Measurements from ENCODE around the gene NACC2. TPM values are rescaled to one million over a fixed set of nuclear protein-coding genes. Genes with fewer than 3 reads are reported as not detected.

Gene NACC2
- total and polyA plus RNA-seq, 2 donors (not counting 1 experiment from before 2014, with no cell fraction given), result 12.3 to 18.2 TPM

DNA sequence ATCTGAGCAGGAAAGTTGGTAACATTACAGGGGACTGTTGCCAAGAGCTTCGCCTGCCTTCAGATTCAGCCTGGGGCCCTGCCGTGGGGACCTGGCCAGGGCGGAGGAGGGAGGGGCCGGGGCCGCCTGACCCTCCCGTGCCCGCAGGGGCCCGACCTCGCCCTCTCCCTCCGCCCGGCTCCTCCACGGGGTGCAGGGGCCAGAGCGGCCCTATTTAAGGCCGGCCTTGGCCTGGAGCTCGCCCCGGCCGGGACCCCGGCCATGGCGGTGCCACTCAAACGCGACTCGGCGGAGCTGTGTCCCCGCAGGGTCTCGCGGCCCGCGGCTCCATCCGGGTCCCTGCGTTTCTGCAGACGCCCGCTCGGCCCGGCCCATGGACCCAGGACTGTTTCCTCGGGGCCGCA, 22.8 kb upstream of the NACC2 start:
- H3K4me2 ChIP-seq (ENCODE audit: extremely low read depth, insufficient read depth, low read length), result peak overlapping the region; percentile 85
- no peak for DNase-seq (ENCODE audit: low read depth in 2 of 2)
- H3K4me1 ChIP-seq (ENCODE audit: control insufficient read depth, extremely low read depth, insufficient read depth, low read length), result peaks cover 6% of the 10 kb centered on the region
- peak overlapping the region; percentile 56 to 78 (median 62) for H3K4me3 ChIP-seq (replicated peaks in 1 of 4; ENCODE audit: control extremely low read depth in 1 of 4, insufficient read depth in 1 of 4, low read depth in 3 of 4, low read length in 4 of 4)
- H3K36me3 ChIP-seq (ENCODE audit: control insufficient read depth, insufficient read depth, low read length), result peaks cover 9% of the 10 kb centered on the region
- H2AFZ ChIP-seq (ENCODE audit: low read length), result no peak overlapping the region
- no peaks in the 10 kb centered on the region for H4K20me1 ChIP-seq (ENCODE audit: control insufficient read depth, extremely low read depth, insufficient read depth, low read length)
- peak overlapping the region; percentile 81 for H3K9ac ChIP-seq (ENCODE audit: insufficient read depth, low read length)
- H3K27me3 ChIP-seq (ENCODE audit: control insufficient read depth, insufficient read depth, low read length), result no peaks in the 10 kb centered on the region
- TF ChIP-seq, protein P1, sequence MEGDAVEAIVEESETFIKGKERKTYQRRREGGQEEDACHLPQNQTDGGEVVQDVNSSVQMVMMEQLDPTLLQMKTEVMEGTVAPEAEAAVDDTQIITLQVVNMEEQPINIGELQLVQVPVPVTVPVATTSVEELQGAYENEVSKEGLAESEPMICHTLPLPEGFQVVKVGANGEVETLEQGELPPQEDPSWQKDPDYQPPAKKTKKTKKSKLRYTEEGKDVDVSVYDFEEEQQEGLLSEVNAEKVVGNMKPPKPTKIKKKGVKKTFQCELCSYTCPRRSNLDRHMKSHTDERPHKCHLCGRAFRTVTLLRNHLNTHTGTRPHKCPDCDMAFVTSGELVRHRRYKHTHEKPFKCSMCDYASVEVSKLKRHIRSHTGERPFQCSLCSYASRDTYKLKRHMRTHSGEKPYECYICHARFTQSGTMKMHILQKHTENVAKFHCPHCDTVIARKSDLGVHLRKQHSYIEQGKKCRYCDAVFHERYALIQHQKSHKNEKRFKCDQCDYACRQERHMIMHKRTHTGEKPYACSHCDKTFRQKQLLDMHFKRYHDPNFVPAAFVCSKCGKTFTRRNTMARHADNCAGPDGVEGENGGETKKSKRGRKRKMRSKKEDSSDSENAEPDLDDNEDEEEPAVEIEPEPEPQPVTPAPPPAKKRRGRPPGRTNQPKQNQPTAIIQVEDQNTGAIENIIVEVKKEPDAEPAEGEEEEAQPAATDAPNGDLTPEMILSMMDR (conservative IDR thresholded peaks at IDR 0.05 in 1 of 2, IDR thresholded peaks at IDR 0.05 in 1 of 2; ENCODE audit: low read depth in 1 of 2, low read length in 2 of 2), result no peak
- no peak for TF ChIP-seq EZH2 (IDR thresholded peaks at IDR 0.05; ENCODE audit: low read length, missing control alignments)
- H3K79me2 ChIP-seq (ENCODE audit: control insufficient read depth, insufficient read depth, low read length), result peaks cover 19% of the 10 kb centered on the region
- peak overlapping the region; percentile 30 for H3K27ac ChIP-seq (ENCODE audit: insufficient read depth, low read length)
- no peaks in the 10 kb centered on the region for H3K9me3 ChIP-seq (ENCODE audit: control insufficient read depth, insufficient read depth, low read depth, low read length)

DNA sequence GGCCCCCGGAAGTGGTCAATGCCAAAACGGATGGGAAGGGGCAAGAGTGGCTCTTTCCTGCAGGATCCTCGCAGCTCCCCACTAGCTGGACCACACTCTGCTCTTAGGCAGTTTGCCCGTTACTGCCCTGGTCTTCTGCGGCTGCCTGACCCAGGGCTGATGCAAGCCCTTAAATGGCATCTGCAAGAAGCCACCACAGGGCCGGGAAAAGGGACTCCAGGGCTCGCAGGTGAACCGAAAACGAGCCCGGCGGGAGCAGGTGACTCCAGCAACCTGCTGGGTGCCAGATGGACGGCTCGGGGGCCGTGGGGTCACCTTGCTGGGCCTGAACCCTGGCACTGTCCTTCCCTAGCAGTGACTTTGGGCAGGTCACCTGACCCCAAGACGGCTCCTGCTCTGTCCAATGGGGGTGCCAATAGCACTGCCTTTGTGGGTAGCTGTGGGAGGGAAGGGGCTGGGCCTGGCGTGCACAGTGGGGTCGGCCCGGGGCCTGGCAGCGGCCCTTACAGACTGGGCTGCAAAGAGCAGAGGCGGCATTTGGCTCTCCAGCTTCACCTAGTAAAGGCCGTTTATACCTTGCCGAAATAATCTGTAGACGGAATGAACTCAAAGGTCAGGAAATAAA, 22.3 kb upstream of the NACC2 start:
- peak overlapping the region; percentile 85 for H3K4me2 ChIP-seq (ENCODE audit: extremely low read depth, insufficient read depth, low read length)
- DNase-seq (ENCODE audit: low read depth in 2 of 2), result peak in 1 of 2 donors; percentile 7
- no peaks in the 10 kb centered on the region for H3K9me3 ChIP-seq (ENCODE audit: control insufficient read depth, insufficient read depth, low read depth, low read length)
- no peaks in the 10 kb centered on the region for H3K27me3 ChIP-seq (ENCODE audit: control insufficient read depth, insufficient read depth, low read length)
- TF ChIP-seq, protein P1 (conservative IDR thresholded peaks at IDR 0.05 in 1 of 2, IDR thresholded peaks at IDR 0.05 in 1 of 2; ENCODE audit: low read depth in 1 of 2, low read length in 2 of 2), result no peak
- no peak for TF ChIP-seq EZH2 (IDR thresholded peaks at IDR 0.05; ENCODE audit: low read length, missing control alignments)
- H3K27ac ChIP-seq (ENCODE audit: insufficient read depth, low read length), result peak overlapping the region; percentile 30
- peaks cover 9% of the 10 kb centered on the region for H3K36me3 ChIP-seq (ENCODE audit: control insufficient read depth, insufficient read depth, low read length)
- peaks cover 6% of the 10 kb centered on the region for H3K4me1 ChIP-seq (ENCODE audit: control insufficient read depth, extremely low read depth, insufficient read depth, low read length)
- H3K79me2 ChIP-seq (ENCODE audit: control insufficient read depth, insufficient read depth, low read length), result peaks cover 19% of the 10 kb centered on the region
- peak overlapping the region; percentile 81 for H3K9ac ChIP-seq (ENCODE audit: insufficient read depth, low read length)
- H2AFZ ChIP-seq (ENCODE audit: low read length), result no peak overlapping the region
- peak overlapping the region; percentile 56 to 78 (median 62) for H3K4me3 ChIP-seq (replicated peaks in 1 of 4; ENCODE audit: control extremely low read depth in 1 of 4, insufficient read depth in 1 of 4, low read depth in 3 of 4, low read length in 4 of 4)
- H4K20me1 ChIP-seq (ENCODE audit: control insufficient read depth, extremely low read depth, insufficient read depth, low read length), result no peaks in the 10 kb centered on the region

DNA sequence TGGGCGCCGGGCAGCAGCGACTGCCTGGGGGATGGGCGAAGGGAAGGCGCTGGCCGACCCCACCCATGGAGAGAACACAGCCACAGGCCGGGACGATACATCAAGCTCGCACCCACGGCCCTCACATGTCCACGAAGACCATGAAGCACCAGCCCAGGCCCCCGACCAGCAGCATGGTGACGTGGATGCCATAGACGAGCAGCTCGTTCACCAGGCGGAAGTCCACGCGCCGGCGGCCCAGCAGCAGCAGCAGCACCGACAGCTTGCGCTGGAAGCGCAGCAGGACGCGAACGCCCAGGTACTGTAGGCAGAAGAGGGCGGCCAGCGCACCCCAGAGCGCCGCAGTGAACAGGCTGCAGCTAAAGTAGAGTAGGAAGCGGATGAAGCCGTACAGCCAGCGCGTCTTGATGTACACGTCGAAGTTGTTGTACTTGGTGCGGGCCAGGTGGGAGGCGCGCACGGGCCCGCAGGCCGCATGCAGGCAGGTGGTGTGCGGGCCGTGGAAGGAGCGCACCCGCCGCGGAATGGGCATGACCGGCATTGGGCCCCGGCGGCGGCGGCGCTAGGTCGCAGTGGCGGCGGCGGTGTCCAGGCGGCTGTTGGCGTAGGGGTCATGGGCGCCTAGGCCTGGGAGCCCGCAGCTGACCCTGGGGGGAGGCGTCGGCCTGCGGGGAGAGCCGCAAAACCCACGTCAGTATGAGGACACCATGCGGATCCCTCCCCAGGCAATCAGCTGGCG, 21.4 kb upstream of the NACC2 start:
- H3K9ac ChIP-seq (ENCODE audit: insufficient read depth, low read length), result no peak overlapping the region
- peaks cover 19% of the 10 kb centered on the region for H3K79me2 ChIP-seq (ENCODE audit: control insufficient read depth, insufficient read depth, low read length)
- peak overlapping the region in 1 of 4 experiments; percentile 78 for H3K4me3 ChIP-seq (replicated peaks in 1 of 4; ENCODE audit: control extremely low read depth in 1 of 4, insufficient read depth in 1 of 4, low read depth in 3 of 4, low read length in 4 of 4)
- no peak overlapping the region for H3K4me2 ChIP-seq (ENCODE audit: extremely low read depth, insufficient read depth, low read length)
- no peak overlapping the region for H2AFZ ChIP-seq (ENCODE audit: low read length)
- peaks cover 9% of the 10 kb centered on the region for H3K36me3 ChIP-seq (ENCODE audit: control insufficient read depth, insufficient read depth, low read length)
- H3K9me3 ChIP-seq (ENCODE audit: control insufficient read depth, insufficient read depth, low read depth, low read length), result no peaks in the 10 kb centered on the region
- DNase-seq (ENCODE audit: low read depth in 2 of 2), result no peak
- no peaks in the 10 kb centered on the region for H3K27me3 ChIP-seq (ENCODE audit: control insufficient read depth, insufficient read depth, low read length)
- H4K20me1 ChIP-seq (ENCODE audit: control insufficient read depth, extremely low read depth, insufficient read depth, low read length), result no peaks in the 10 kb centered on the region
- H3K27ac ChIP-seq (ENCODE audit: insufficient read depth, low read length), result no peak overlapping the region
- H3K4me1 ChIP-seq (ENCODE audit: control insufficient read depth, extremely low read depth, insufficient read depth, low read length), result peaks cover 6% of the 10 kb centered on the region
- TF ChIP-seq, protein P1 (conservative IDR thresholded peaks at IDR 0.05 in 1 of 2, IDR thresholded peaks at IDR 0.05 in 1 of 2; ENCODE audit: low read depth in 1 of 2, low read length in 2 of 2), result no peak
- no peak for TF ChIP-seq EZH2 (IDR thresholded peaks at IDR 0.05; ENCODE audit: low read length, missing control alignments)

All from fibroblast of lung (primary cell).